GM12878 (cell line): ENCODE results near the gene DNAJC3. TPM values are rescaled to one million over a fixed set of nuclear protein-coding genes. Genes with fewer than 3 reads are reported as not detected.

ENCODE experiments used
- ATAC-seq: fragments of 200-7000 bp; cut with Tn5 transposase; 3 replicates; pipeline ENCODE4 v1.9.1; 2020; ENCODE audit warnings: mild to moderate bottlenecking, moderate library complexity
- BruUV-seq: library from RNA; stranded (reverse); fragments of 400-500 nt; replicated peaks from 2 replicates; lab custom pipeline; 2021; lab: Mats Ljungman, UMichigan
- CTCF ChIA-PET: fragments of 300-600 bp; sonication (Branson Sonifier 250); formaldehyde crosslinking; extraction: SDS; loops from one replicate; lab custom pipeline; 2021; ENCODE audit warnings: inconsistent platforms; lab: Yijun Ruan, JAX
- POLR2A ChIA-PET: fragments of 350-600 bp; formaldehyde crosslinking; extraction: SDS; loops from one replicate; lab custom pipeline; 2021; ENCODE audit warnings: inconsistent platforms; lab: Charles Lee
- RAD21 ChIA-PET: fragments of 300-600 bp; sonication (Branson Sonifier 250); formaldehyde crosslinking; loops from one replicate; lab custom pipeline; 2023; ENCODE audit warnings: antibody characterized with exemption; ENCODE audit not compliant: unreplicated experiment; lab: Charles Lee
- SMC1A ChIA-PET: fragments of 300-600 bp; sonication (Branson Sonifier 250); formaldehyde crosslinking; loops from one replicate; lab custom pipeline; 2023; ENCODE audit not compliant: unreplicated experiment, uncharacterized antibody; lab: Charles Lee
- DNase-seq: peaks from one replicate; pipeline ENCODE4 v3.0.0-alpha.2; 2011; ENCODE audit warnings: low read depth, low spot score
- FAIRE-seq: peaks from 3 replicates; lab custom pipeline; 2011; peaks lifted over from hg19 to GRCh38; lab: Jason Lieb, UNC
- H2AFZ ChIP-seq: 2 replicates; pipeline ENCODE4 v1.6.0; 2011; ENCODE audit warnings: low read depth, low read length, control low read depth; ENCODE audit not compliant: control insufficient read depth
- H3K27ac ChIP-seq: 2 replicates; pipeline ENCODE4 v1.5.1; 2011; ENCODE audit warnings: control low read depth; ENCODE audit not compliant: control insufficient read depth, insufficient read depth
- H3K27me3 ChIP-seq, 2 experiments: replicated peaks in 1 of 2; 2 replicates each; pipeline versions ENCODE4 v1.6.0 to v1.6.1; 2011; ENCODE audit warnings: low read length in 1 of 2; ENCODE audit not compliant: control insufficient read depth in 2 of 2, insufficient read depth in 2 of 2
- H3K36me3 ChIP-seq, 2 experiments: 2 replicates each; pipeline ENCODE4 v1.5.1; 2011; ENCODE audit warnings: low read length in 1 of 2; ENCODE audit not compliant: control insufficient read depth in 2 of 2, insufficient read depth in 2 of 2
- H3K4me1 ChIP-seq: 2 replicates; pipeline ENCODE4 v1.6.1; 2011; ENCODE audit warnings: mild to moderate bottlenecking, low read length, moderate library complexity, mixed read lengths; ENCODE audit not compliant: control insufficient read depth, insufficient read depth
- H3K4me2 ChIP-seq: 2 replicates; pipeline ENCODE4 v1.6.0; 2011; ENCODE audit warnings: control low read depth; ENCODE audit not compliant: control insufficient read depth, insufficient read depth
- H3K4me3 ChIP-seq: fragments of 200-600 bp; sonication (generic); 2 replicates; pipeline ENCODE4 v1.5.1; 2016
- H3K79me2 ChIP-seq: 2 replicates; pipeline ENCODE4 v1.6.0; 2011; ENCODE audit warnings: low read length; ENCODE audit not compliant: control insufficient read depth, insufficient read depth
- H3K9ac ChIP-seq: 2 replicates; pipeline ENCODE4 v1.8.0; 2011; ENCODE audit warnings: low read length, control low read depth, mixed read lengths; ENCODE audit not compliant: control insufficient read depth, insufficient read depth
- H3K9me3 ChIP-seq: replicated peaks from 3 replicates; pipeline ENCODE4 v1.5.1; 2011; ENCODE audit warnings: mild to moderate bottlenecking, low read length; ENCODE audit not compliant: control insufficient read depth, insufficient read depth
- H4K20me1 ChIP-seq: 2 replicates; pipeline ENCODE4 v1.6.0; 2011; ENCODE audit not compliant: control insufficient read depth, insufficient read depth
- ATF3 ChIP-seq: IDR thresholded peaks from 2 replicates; pipeline ENCODE4 v1.6.1; 2011; ENCODE audit warnings: low read depth, mild to moderate bottlenecking, low read length, moderate library complexity, borderline replicate concordance; ENCODE audit errors: extremely low read depth
- BCL3 ChIP-seq: IDR thresholded peaks from 2 replicates; pipeline ENCODE4 v1.6.1; 2011; ENCODE audit warnings: borderline replicate concordance, low read depth, mild to moderate bottlenecking, moderate library complexity, low read length; ENCODE audit not compliant: insufficient read depth, poor library complexity, severe bottlenecking
- MAX ChIP-seq: IDR thresholded peaks from 2 replicates; pipeline ENCODE4 v1.6.1; 2012; ENCODE audit warnings: low read depth, low read length, improper control_type of control experiment
- MLLT1 ChIP-seq: fragments of 450-650 bp; IDR thresholded peaks from 2 replicates; pipeline ENCODE4 v1.6.1; 2016; ENCODE audit warnings: mild to moderate bottlenecking
- POLR2A ChIP-seq: IDR thresholded peaks from 2 replicates; pipeline ENCODE4 v1.6.1; 2011; ENCODE audit warnings: low read depth, mild to moderate bottlenecking, low read length
- WGBS: methylation state at CpG from one replicate; pipeline ENCODE4 v1.1.6; 2016; ENCODE audit warnings: low lambda C conversion rate; ENCODE audit not compliant: insufficient replicate concordance, insufficient coverage; ENCODE audit errors: missing lambda C conversion rate; 5-methylcytosine and 5-hydroxymethylcytosine counted together
- in situ Hi-C: fragments of 300-500 bp; cut with MboI; formaldehyde crosslinking; loops from 9 replicates; pipeline ENCODE4 v1.14.3; 2018; ENCODE audit warnings: mixed read lengths
- intact Hi-C: fragments of 100-400 bp; cut with micrococcal nuclease; formaldehyde crosslinking; loops from one replicate; pipeline ENCODE4 v1.14.2; 2022; ENCODE audit not compliant: unreplicated experiment
- polyA plus RNA-seq, 11 experiments: library from polyadenylated mRNA; depleted of rRNA in 4 of 11; unstranded in 6 of 11; stranded (reverse) in 5 of 11; fragments of >200 nt; fragmentation: Nextera tagmentation in 4 of 11; fragmentation: Illumina TruSeq in 1 of 11; extraction: Ambion mirVana in 4 of 11; extraction: Trizol in 1 of 11; gene quantifications; 1 replicate in 1 of 11; 2 replicates in 10 of 11; pipeline versions ENCODE4 v1.2.1 to v1.2.3, GENCODE V29; 2011 to 2016; ENCODE audit warnings: inconsistent platforms in 2 of 11, missing spikeins in 2 of 11, low read depth in 1 of 11
- total RNA-seq, 4 experiments: library from RNA; depleted of rRNA in 3 of 4; stranded (reverse); fragments of >200 nt in 3 of 4; fragmentation: Illumina TruSeq in 1 of 4; extraction: Trizol in 1 of 4; gene quantifications; 2 replicates each; pipeline versions ENCODE4 v1.2.1 to v1.2.3, GENCODE V29; 2013 to 2021
- TF ChIP-seq, protein P1 (sequence below): fragments of 450-650 bp; IDR thresholded peaks from 2 replicates; pipeline ENCODE4 v1.6.1; 2017; ENCODE audit warnings: mild to moderate bottlenecking

DNAJC3 gene
- total and polyA plus RNA-seq, 10 of the 15 experiments (the other 5 are each of a cell fraction or from before 2014, with no cell fraction given) = 9.3 to 37.4 (median 19.0) TPM

- WGBS = 98% methylated on average over 3 of the region's 3 CpGs
- ChIA-PET RAD21 (no interaction called here), CTCF (interaction anchor here (0.8 kb wide), 1 partner anchor 35 kb away, joined by 3 read pairs; no protein-coding TSS in a partner anchor)
- H2AFZ ChIP-seq = no peak overlapping the region
- BruUV-seq = no TSS peak
- no peaks in the 10 kb centered on the region for H3K4me1 ChIP-seq
- peaks cover 4 to 23% of the 10 kb centered on the region in 2 experiments for H3K36me3 ChIP-seq
- no peaks in the 10 kb centered on the region for H4K20me1 ChIP-seq
- intact Hi-C loops (no loop called here), in situ Hi-C loops (no loop called here)
- H3K9me3 ChIP-seq = no peaks in the 10 kb centered on the region
- H3K79me2 ChIP-seq = no peaks in the 10 kb centered on the region
- no peak overlapping the region for H3K4me3 ChIP-seq
- no peak for TF ChIP-seq MLLT1
- no peak for TF ChIP-seq ATF3
- TF ChIP-seq, protein P1, sequence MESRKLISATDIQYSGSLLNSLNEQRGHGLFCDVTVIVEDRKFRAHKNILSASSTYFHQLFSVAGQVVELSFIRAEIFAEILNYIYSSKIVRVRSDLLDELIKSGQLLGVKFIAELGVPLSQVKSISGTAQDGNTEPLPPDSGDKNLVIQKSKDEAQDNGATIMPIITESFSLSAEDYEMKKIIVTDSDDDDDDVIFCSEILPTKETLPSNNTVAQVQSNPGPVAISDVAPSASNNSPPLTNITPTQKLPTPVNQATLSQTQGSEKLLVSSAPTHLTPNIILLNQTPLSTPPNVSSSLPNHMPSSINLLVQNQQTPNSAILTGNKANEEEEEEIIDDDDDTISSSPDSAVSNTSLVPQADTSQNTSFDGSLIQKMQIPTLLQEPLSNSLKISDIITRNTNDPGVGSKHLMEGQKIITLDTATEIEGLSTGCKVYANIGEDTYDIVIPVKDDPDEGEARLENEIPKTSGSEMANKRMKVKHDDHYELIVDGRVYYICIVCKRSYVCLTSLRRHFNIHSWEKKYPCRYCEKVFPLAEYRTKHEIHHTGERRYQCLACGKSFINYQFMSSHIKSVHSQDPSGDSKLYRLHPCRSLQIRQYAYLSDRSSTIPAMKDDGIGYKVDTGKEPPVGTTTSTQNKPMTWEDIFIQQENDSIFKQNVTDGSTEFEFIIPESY = no peak
- no peak for TF ChIP-seq MAX
- TF ChIP-seq POLR2A = no peak
- TF ChIP-seq BCL3 = no peak
- TF ChIP-seq, all 136 proteins: peak for 0
- no peak for FAIRE-seq
- SMC1A ChIA-PET = no interaction called here
- no peak for ATAC-seq
- H3K4me2 ChIP-seq = no peak overlapping the region
- H3K27me3 ChIP-seq = no peaks in the 10 kb centered on the region
- H3K9ac ChIP-seq = no peak overlapping the region
- no peak overlapping the region for H3K27ac ChIP-seq
- no peak for DNase-seq
- POLR2A ChIA-PET = no interaction called here
Observed at GRCh38 chr13:95793781-95794180, 116.8 kb downstream of the DNAJC3 start.
